ENCODE measurements around the gene ANGPTL7.

GRCh38 chr1:11204396-11205190 is 15.4 kb downstream of the ANGPTL7 start:
- TF ChIP-seq POLR2AphosphoS5 (IDR thresholded peaks at IDR 0.05; ENCODE audit: borderline replicate concordance, low read depth, low read length): no peak
- no peak for TF ChIP-seq EZH2 (IDR thresholded peaks at IDR 0.05)
- TF ChIP-seq FOXP2 (optimal IDR thresholded peaks at IDR 0.05; ENCODE audit: control extremely low read depth, extremely low read length, insufficient read depth): no peak
